ENCODE results near the gene HSFX1.
"Not testable (repeated sequence)": the region's sequence is repeated elsewhere in the genome, so short reads cannot be mapped to it uniquely, and the experiment has no call there.

The HSFX1 gene, protein sequence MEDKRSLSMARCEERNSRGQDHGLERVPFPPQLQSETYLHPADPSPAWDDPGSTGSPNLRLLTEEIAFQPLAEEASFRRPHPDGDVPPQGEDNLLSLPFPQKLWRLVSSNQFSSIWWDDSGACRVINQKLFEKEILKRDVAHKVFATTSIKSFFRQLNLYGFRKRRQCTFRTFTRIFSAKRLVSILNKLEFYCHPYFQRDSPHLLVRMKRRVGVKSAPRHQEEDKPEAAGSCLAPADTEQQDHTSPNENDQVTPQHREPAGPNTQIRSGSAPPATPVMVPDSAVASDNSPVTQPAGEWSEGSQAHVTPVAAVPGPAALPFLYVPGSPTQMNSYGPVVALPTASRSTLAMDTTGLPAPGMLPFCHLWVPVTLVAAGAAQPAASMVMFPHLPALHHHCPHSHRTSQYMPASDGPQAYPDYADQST

DNA sequence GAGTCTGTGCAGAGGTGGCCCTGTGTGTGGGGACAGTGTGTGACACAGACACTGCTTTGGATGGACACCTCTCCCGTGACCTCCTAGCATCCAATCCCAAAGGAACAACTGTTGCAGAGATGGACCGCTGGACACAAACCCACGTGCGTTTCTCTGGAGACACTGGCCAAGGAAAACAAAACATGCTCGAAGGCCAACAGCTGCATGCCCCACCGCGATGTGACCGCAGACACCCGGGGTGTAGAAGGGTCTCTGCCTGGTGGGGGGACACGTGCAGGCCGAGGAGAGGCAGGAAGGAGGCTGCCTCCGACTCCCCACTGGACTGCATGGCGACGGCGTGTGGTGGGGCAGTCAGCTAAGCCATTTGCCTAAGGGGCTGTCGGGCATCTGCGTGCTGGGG lies at the start of gene HSFX1:
HSFX1 (plus strand) TSS at position 301 of the 400 bp plus-strand sequence. CDS start 614 bp downstream, outside the sequence.
- DNase-seq (ENCODE audit: low read depth in 2 of 2); H3K4me3 ChIP-seq (replicated peaks in 1 of 2; ENCODE audit: low read depth in 2 of 2, low read length in 2 of 2): not testable (repeated sequence)

DNA sequence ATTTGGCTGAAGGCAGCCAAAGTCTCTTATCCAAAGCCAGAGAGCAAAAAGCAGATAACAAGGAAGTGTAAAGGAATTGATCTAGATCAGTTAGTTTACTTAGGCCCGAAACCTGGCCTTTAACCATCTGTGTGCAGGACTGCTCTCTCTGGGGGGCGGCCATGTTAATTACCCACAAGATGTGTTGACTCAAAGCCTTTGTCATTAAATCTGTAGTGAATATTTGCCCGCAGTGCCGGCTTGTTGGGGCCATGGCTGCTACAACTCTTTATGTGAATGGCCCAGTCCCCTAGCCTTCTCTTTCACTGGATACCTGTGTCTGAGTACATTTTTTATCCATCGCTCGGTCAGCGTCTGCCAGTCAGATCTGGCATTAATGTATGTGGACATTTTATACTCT lies 46.6 kb upstream of the HSFX1 start:
- not testable (repeated sequence) for H3K4me3 ChIP-seq (replicated peaks in 1 of 2; ENCODE audit: low read depth in 2 of 2, low read length in 2 of 2); DNase-seq (ENCODE audit: low read depth in 2 of 2)

DNA sequence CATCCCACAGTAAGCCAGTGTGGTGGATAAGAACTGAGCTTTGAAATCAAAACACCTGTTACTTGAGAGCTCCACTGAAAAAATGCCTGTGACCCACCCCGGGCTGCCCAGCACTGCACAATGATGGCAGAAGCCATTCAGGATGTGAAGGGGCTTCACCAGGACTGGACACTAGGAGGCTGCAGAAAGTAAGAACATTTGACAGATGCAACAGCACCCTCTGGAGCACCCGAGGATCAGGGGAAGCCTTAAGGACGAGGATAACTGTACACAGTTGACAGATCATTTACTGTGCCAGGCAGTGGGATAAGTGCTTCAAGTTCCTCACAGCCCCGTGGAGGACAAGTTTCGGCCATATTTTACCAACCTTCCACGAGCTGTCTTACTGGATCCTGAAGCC lies 31.6 kb upstream of the HSFX1 start:
- DNase-seq (ENCODE audit: low read depth in 2 of 2); H3K4me3 ChIP-seq (replicated peaks in 1 of 2; ENCODE audit: low read depth in 2 of 2, low read length in 2 of 2): not testable (repeated sequence)

DNA sequence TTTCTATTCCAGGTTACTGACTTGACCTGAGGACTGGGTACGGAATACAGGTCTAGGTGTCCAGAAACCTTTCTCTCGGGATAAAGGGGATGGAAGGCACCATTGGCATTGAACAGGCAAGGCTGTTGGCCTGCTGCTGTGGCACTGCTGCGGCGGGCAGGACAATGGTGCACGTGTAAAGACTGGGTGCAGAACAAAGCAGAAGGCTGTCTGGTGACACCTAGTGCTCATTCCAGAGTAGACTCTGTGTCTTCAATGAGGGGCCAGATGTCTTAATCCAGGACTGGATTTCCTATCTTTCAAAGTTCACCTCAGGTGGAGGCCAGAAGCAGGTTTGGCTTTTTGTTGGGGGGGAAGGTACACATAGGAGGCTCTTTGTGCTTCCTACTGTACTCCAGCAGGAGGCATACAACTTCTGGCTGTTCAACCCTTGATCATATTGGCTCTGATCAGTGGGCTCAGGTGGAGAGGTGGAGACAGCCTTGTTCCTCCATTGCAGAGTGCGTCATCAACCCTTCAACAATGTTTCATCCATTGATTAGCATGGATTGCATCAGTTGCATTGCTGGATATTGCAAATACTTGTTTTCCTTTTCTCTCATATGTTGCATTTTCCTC lies 27.4 kb upstream of the HSFX1 start:
- DNase-seq (ENCODE audit: low read depth in 2 of 2); H3K4me3 ChIP-seq (replicated peaks in 1 of 2; ENCODE audit: low read depth in 2 of 2, low read length in 2 of 2): not testable (repeated sequence)

DNA sequence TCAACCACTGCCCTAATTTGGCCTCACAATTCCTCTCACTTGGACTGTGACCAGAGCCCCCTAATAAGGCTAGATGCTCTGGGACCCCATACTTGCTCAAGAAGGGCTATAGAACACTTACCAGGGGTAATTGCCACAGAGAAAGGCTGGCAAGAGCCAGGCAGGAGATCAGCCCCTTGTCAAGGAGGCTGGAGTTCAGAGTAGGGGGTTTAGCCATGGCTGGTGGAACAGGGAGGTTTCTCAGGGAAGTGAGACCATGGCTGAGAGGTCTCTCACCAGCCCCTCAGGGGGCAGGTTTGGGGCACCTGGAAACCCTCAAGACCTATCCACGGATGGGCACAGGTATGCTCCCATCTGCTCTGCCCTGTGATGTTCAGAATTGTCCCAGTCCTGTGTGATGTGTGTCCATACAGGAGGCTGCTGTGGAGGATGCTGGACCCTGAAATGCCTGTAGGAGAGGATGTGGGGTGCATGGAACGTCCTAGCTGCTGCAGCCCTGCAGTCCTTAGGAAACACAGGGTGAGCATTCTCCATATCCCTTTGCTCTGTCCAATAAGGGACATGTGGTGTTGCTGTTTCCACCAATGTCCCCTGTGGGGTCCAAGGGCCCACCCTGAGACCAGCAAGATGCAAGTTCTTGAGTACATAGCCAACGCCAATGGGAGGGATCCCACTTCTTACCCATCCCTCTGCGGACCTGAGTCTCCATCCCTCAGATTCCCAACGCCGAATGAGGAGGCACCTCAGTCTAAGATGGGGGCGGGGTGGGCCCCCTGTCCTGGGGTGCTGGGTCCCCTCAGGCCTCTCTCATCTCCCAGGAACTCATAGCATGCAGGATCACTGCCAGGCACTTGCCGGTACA lies 16.4 kb upstream of the HSFX1 start:
- DNase-seq (ENCODE audit: low read depth in 2 of 2), result no peak
- no peak overlapping the region for H3K4me3 ChIP-seq (replicated peaks in 1 of 2; ENCODE audit: low read depth in 2 of 2, low read length in 2 of 2)
- TF ChIP-seq, protein P1, sequence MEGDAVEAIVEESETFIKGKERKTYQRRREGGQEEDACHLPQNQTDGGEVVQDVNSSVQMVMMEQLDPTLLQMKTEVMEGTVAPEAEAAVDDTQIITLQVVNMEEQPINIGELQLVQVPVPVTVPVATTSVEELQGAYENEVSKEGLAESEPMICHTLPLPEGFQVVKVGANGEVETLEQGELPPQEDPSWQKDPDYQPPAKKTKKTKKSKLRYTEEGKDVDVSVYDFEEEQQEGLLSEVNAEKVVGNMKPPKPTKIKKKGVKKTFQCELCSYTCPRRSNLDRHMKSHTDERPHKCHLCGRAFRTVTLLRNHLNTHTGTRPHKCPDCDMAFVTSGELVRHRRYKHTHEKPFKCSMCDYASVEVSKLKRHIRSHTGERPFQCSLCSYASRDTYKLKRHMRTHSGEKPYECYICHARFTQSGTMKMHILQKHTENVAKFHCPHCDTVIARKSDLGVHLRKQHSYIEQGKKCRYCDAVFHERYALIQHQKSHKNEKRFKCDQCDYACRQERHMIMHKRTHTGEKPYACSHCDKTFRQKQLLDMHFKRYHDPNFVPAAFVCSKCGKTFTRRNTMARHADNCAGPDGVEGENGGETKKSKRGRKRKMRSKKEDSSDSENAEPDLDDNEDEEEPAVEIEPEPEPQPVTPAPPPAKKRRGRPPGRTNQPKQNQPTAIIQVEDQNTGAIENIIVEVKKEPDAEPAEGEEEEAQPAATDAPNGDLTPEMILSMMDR (IDR thresholded peaks at IDR 0.05; ENCODE audit: low read depth, low read length), result no peak

DNA sequence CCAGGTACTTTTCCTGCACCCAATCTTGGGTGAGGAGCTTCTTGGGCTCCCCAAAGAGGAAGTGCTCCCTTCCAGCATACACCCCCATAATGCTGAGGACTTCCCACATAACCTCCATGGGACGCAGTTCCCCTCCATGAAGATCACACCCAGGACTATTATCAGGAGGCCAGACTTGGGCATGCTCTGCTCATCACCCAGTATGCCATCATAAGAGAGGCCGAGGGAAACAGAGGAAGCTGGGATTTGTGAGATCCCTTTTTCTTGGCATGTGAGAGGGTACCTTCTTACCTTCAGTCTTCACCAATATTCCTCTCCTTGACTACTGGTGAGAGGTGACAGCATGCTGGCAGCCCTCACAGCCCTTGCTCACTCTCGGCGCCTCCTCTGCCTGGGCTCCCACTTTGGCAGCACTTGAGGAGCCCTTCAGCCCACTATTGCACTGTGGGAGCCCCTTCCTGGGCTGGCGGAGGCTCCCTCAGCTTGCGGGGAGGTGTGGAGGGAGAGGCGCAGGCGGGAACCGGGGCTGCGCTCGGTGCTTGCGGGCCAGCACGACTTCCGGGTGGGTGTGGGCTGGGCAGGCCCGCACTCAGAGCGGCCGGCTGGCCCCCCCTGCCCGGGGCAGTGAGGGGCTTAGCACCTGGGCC lies 15.7 kb upstream of the HSFX1 start:
- TF ChIP-seq, protein P1 (IDR thresholded peaks at IDR 0.05; ENCODE audit: low read depth, low read length), result no peak
- H3K4me3 ChIP-seq (replicated peaks in 1 of 2; ENCODE audit: low read depth in 2 of 2, low read length in 2 of 2), result no peak overlapping the region
- DNase-seq (ENCODE audit: low read depth in 2 of 2), result no peak

DNA sequence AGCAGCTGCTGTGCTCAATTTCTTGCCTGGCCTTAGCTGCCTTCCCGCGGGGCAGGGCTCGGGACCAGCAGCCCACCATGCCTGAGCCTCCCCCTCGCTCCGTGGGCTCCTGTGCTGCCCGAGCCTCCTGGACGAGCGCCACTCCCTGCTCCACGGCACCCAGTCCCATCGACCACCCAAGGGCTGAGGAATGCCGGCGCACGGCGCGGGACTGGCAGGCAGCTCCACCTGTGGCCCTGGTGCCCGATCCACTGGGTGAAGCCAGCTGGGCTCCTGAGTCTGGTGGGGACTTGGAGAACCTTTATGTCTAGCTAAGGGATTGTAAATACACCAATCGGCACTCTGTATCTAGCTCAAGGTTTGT lies 15.2 kb upstream of the HSFX1 start:
- DNase-seq (ENCODE audit: low read depth in 2 of 2); H3K4me3 ChIP-seq (replicated peaks in 1 of 2; ENCODE audit: low read depth in 2 of 2, low read length in 2 of 2): not testable (repeated sequence)

DNA sequence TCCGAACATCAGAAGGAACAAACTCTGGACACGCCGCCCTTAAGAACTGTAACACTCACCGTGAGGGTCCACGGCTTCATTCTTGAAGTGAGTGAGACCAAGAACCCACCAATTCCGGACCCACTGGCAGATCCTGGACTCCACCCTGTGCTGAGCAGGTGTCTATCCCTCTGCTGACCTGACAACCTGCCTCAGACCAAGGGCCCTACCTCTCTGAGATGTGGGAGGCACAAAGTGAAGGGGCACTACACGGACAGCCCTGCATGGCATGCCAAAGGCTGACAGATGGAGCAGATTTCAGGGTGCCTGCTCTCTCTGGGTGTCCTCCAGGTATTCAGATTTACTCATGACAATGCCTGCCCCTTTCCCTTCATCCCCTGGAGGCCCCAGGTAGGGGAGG lies 14.0 kb upstream of the HSFX1 start:
- DNase-seq (ENCODE audit: low read depth in 2 of 2), result no peak
- TF ChIP-seq, protein P1 (IDR thresholded peaks at IDR 0.05; ENCODE audit: low read depth, low read length), result no peak
- no peak overlapping the region for H3K4me3 ChIP-seq (replicated peaks in 1 of 2; ENCODE audit: low read depth in 2 of 2, low read length in 2 of 2)

DNA sequence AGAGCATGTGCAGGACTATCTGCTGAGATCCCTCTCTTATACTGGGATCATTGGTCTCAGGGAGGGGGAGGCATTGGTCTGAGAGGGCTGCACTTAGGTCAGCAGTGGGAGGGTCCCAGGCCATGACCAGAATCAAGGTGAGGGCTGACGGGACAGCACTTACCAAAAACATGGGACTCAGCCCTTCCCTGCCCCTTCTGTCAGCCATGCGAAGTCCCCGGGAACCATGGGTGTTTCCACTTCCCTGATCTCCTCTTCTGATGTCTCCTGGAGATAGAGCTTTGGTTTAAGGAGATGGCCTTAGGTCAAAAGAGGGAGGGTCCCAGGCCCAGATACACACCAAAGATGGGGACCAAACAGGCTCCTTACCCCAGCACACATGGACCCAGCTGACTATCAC lies 12.9 kb upstream of the HSFX1 start:
- H3K4me3 ChIP-seq (replicated peaks in 1 of 2; ENCODE audit: low read depth in 2 of 2, low read length in 2 of 2), result no peak overlapping the region
- no peak for DNase-seq (ENCODE audit: low read depth in 2 of 2)
- TF ChIP-seq, protein P1 (IDR thresholded peaks at IDR 0.05; ENCODE audit: low read depth, low read length), result no peak

DNA sequence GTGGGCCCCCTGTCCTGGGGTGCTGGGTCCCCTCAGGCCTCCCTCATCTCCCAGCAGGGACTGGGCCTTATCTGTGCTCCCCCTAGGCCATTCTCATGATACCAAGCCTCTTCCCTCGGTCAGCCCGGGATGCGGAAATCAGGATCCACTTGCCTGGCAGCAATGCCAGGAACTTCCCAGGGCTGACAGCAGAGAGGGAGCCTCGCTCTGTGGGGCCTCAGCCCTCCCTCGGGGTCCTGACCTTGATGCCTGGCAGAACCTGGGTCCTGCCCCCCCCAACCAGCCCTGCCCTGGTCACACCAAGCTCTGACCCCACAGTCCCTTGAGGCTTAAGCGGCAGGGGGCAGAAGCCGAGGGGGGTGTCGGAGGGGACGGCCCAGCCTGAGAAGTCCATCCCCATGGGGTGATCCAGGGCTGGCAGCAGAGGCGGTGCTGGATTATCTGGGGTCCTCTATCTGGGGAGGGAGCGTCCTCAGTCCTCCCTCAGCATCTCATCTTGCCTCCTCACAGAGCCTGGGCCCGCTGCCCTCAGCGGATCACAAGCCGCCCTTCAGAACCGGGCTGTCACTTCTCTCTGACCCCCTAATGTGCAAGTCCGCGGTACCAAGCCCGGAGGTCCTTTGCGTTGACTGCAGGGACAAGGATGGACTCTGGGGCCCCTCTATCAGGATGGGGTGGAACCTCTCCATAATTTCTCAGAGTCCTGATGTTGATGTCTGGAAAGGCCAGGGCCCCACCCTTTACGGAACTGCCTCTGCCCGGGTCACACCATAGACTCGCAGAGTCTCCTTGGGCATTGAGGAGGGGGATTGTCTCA lies 11.8 kb upstream of the HSFX1 start:
- DNase-seq (ENCODE audit: low read depth in 2 of 2); H3K4me3 ChIP-seq (replicated peaks in 1 of 2; ENCODE audit: low read depth in 2 of 2, low read length in 2 of 2): not testable (repeated sequence)
